Dermis blood vessel endothelial cell (primary cell): ENCODE results near the gene SLC9A7. TPM values are rescaled to one million over a fixed set of nuclear protein-coding genes. Genes with fewer than 3 reads are reported as not detected.
A peak's percentile ranks its signal among the peaks of the same experiment; 100 is the strongest.

Source experiments
- DNase-seq: peaks from one replicate; pipeline ENCODE4 v3.0.0; 2010
- total RNA-seq: library from RNA; depleted of rRNA; stranded (reverse); fragments of >200 nt; gene quantifications from 2 replicates; pipeline ENCODE4 v1.2.3, GENCODE V29; 2014

SLC9A7 gene
- total RNA-seq, 1 donor from 2014 or later: 16.5 TPM

GRCh38 chrX:46601283-46601682, 157.6 kb downstream of the SLC9A7 start:
- no peak for DNase-seq

DNA sequence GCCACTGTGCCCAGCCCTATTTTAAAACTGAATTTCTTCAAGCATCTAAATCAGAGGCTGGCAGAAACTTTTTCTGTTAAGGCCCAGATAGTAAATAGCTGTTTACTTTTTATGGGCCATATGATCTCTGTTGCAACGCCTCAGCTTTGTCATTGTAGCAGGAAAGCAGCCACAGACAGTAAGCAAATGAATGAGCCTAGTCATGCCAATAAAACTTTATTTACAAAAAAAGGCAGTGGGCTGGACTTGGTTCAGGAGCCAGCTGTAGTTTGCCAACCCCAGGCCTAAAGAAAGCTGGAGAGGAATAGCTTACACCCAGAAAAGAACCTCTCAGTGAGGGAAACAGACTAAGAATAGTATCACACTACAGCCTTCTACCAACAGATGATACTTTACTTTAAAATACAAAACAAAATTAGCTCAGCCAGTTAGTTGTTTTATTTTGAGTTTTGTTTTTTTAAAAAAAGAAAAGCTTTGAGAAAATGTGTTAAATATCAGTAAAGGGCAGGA, 159.8 kb downstream of the SLC9A7 start:
- no peak for DNase-seq

DNA sequence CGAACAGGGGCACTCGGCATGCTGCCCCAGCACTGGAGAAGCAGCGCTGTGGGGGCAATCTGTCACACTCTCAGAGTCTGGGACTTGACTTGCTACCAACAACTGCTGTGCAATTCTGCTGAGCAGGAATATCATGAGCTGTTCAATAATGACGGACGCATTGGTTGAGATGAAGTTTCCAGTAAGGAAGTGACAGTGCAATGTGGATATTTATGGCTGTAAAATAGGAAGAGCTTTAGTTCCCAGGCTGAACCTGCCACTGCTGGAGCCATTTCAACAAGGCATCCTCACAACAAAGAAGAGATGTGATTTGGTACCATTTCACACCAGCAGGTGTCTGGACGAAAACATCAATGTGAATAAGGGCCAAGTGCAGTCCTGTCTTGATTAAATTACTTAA, 161.1 kb downstream of the SLC9A7 start:
- peak; percentile 62 for DNase-seq

GRCh38 chrX:46597208-46597607, 161.7 kb downstream of the SLC9A7 start:
- no peak for DNase-seq

- no peak for DNase-seq
Measured at GRCh38 chrX:46595084-46595483, 163.8 kb downstream of the SLC9A7 start.

DNA sequence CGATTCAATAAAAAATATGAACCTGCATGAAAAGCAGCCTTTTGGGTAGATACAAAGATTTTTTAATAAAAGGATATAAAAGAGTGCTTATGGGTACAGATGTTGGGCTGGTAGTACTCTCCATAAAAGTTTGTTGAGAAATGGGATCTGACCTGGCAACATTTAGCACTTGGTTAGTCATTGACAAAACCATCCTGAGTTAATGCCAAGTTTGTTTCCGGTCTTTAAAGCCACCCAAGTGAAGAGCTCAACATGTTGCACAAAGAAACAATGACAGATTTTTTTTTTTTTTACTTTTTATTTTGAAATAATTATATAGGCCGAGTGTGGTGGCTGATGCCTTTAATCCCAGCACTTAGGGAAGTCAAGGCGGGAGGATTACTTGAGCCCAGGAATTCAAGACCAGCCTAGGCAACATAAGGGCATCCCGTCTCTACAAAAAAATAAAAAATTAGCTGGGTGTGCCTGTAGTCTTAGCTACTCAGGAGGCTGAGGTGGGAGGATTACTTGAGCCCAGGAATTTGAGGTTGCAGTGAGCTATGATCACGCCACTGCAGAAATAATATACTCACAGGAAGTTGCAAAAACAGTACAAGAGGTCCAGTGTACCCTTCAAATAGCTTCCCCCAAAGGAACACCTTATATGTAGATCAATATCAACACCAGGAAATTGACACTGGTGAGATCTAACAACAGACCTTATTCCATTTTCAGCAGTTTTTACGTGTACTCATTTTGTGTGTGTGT, 168.8 kb downstream of the SLC9A7 start:
- DNase-seq: peak; percentile 58

DNA sequence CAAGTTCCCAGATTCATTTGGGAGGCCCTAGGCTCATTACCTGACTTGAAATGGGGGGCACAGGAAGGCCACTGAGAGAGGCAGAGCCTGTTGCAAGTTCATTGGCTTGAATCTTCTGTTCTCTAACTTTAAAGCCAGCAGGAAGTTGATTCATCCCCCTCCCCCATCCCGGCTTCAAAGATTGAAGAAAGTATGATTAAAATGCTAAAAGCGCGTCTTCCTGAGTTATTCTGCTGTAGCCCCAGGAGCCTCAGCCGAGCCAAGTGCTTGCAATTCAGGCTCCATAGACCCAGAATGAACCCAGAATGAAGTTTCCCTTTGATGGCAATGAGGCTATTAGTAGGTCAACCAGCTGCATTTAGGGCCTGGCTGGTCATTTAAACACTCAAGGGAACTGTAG, 170.7 kb downstream of the SLC9A7 start:
- DNase-seq: peak; percentile 72

- DNase-seq: peak; percentile 73
Measured at GRCh38 chrX:46587753-46588171, 171.2 kb downstream of the SLC9A7 start.

GRCh38 chrX:46587158-46587557, 171.8 kb downstream of the SLC9A7 start:
- peak; percentile 65 for DNase-seq

GRCh38 chrX:46584736-46585135, 174.2 kb downstream of the SLC9A7 start:
- no peak for DNase-seq

DNA sequence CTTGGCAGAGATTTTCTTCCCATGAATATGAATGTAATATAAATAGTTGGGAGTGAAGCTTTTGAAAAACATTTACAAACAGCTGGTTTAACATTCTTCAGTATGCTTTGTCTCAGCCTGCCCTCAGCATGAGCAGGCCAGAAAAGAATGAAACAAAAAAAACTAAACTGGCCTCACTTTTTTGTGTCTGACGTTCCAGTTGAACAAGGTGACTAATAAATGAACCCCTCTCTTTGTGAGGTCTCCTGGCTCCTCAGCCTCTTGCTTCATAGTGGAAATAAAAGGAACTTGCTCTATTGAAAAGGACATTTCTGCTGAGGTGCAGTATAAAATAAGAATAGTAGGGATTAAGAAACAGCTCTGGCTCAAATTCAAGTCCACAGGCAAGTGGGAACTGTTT, 176.0 kb downstream of the SLC9A7 start:
- DNase-seq: peak; percentile 52

GRCh38 chrX:46582325-46582724, 176.6 kb downstream of the SLC9A7 start:
- DNase-seq: peak; percentile 41

DNA sequence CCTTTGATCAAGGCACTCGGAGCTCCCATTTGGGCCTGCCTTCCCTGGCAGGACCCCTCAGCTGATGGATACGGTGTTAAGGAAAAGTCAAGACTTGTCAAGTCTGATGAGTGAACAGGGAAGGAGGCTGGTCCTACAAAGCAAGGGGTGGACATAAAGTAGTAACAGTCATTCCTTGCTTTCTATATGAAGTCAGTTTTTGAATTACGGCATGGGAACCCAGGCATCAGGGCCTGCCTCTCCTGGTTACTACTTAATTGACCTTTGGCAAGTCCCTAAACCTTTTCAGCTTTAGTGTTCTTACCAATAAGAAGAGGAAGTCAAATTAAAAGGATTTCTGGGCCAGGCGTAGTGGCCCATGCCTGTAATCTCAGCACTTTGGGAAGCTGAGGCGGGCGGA, 178.3 kb downstream of the SLC9A7 start:
- DNase-seq: no peak

- no peak for DNase-seq
Measured at GRCh38 chrX:46579250-46579649, 179.7 kb downstream of the SLC9A7 start.

- no peak for DNase-seq
Measured at GRCh38 chrX:46577221-46578005, 181.5 kb downstream of the SLC9A7 start.

DNA sequence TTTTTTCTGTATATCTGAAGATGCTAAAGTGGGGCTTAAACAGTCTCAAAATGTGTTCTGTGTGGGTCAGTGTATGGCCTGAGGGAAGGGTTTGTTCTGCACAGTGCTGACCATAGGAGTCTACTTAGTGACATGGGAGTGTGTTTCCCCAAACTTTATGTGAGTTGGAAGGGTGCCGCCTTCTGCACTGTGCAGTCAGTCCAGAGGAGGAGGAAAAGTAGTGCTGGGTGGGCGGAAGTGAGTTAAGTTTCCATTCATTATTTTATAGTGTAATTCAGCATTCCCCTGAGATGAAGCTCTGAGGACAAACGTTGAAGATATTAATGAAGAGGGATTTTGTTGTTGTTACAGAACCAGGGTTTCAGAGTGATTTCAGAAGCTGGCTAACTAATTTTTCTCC, 182.5 kb downstream of the SLC9A7 start:
- peak; percentile 46 for DNase-seq

GRCh38 chrX:46575991-46576392, 182.9 kb downstream of the SLC9A7 start:
- DNase-seq: peak; percentile 35

DNA sequence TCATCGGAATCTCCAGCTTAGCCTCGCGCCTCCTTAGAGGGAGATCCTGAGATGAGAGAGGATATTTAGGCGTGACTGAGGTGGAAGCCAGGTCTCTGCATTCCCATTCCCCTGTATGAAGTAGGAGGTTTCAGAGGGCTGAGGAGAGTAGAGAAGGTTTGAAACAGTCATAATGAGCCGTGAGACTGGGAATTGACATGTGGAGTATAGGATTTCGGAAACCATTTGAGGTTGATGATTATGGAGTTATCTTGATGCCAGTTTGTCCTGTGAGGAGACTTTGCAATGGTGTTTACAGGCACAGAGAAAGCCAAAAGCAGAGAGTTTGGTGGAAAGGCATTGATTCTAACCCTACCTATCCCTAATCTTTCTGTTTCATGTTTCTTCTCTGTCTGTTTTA, 183.3 kb downstream of the SLC9A7 start:
- DNase-seq: no peak

- peak; percentile 50 for DNase-seq
Measured at GRCh38 chrX:46574774-46575381, 184.0 kb downstream of the SLC9A7 start.

GRCh38 chrX:46573892-46574773, 184.8 kb downstream of the SLC9A7 start:
- DNase-seq: peak; percentile 64

GRCh38 chrX:46573331-46573891, 185.5 kb downstream of the SLC9A7 start, which contains the start of gene CHST7:
Gene CHST7, plus strand, starts transcription at chrX:46573765. Its CDS starts 167 bp downstream, at chrX:46573932.
- DNase-seq: peak; percentile 74
